ENCODE results near the gene DAAM1.

The DAAM1 gene

DNA sequence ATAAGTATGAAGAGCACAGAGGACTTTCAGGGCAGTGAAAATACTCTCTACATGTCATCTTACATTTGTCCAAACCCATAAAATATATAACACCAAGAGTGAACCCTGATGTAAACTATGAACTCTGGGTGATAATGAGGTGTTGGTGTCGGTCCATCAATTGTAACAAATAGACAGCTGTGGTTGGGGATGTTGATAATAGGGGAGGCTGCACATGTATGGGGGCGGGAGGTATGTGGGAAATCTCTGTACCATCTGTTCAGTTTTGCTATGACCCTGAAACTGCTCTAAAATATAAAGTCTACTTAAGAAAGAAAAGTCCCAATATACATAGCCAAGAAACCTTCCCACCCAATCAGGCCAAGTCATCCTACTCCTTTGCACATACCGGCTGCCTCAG lies 188.2 kb downstream of the DAAM1 start:
- no peak for DNase-seq

DNA sequence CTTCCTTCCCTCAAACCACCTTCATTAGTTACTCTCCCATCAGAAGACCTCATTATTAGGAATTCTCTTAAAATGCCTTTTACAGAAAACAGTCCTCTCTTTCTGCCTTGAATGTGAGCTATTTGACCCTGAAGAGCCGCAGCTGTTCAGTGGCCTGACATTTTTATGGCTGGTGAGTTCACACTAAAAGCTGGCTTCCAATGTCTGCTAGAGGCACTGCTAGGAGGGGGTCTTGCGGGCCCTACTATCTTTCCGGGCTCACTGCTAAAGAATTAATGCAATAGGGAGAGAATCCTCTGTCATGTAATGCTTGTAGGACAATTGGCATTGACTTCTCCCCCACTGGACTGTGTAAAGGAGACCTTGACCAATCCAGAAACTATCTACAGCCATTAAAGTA lies 189.0 kb downstream of the DAAM1 start:
- no peak for DNase-seq

DNA sequence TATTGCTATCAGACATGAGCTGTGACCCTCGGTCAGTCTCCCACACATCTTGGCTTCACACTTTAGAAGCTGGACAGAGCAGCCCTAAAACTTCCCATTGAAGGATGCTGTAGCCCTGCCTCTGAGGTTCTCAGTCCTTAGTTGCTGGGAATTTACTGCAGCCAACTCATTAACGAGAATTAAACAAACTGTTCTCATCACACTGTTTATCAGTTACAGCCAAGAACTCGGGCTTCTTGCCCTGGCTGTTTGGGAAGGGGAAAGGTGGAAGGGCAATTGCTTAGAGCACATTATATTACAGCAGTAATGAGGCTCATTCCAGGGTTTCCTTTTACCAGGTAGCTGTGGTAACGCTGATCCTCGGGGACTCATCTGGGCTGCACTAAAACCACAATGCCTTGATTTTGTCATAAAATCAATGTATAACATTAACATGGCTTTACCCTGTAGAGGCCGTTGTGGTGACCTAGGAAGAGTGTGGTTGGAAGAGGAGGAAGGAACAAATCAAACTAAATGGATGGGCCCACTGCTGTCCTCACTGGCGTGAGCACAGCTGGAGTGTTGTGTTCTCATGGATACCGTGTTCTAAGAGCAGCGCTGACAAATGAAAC lies 189.6 kb downstream of the DAAM1 start:
- no peak for DNase-seq

DNA sequence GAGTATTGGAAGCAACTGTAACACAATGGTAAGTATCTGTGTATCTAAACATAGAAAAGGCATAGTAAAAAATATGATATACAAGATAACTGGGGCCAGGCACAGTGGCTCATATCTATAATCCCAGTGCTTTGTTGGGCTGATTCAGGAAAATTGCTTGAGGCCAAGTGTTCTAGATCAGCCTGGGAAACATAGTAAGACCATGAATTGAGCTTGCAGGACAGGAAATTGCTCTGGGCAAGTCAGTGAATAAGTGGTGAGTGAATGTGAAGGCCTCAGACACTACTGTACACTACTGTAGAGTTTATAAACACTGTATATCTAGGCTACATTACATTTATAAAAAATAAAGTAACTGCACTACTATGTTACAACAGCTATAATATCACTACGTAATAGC lies 201.5 kb downstream of the DAAM1 start:
- no peak for DNase-seq

DNA sequence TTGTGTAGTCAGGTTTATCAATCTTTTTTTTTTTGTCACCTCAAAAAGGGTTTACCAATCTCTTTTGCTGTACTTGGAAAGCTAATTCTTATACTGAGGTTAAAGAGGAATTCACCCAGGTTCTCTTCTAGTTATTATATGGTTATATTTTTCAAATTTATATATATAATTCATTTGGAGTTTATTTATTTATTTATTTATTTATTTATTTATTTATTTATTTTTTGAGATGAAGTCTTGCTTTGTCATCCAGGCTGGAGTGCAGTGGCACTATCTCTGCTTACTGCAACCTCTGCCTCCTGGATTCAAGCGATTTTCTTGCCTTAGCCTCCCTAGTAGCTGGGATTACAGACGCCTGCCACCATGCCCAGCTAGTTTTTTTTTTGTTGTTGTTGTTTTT lies 202.9 kb downstream of the DAAM1 start:
- DNase-seq: no peak

DNA sequence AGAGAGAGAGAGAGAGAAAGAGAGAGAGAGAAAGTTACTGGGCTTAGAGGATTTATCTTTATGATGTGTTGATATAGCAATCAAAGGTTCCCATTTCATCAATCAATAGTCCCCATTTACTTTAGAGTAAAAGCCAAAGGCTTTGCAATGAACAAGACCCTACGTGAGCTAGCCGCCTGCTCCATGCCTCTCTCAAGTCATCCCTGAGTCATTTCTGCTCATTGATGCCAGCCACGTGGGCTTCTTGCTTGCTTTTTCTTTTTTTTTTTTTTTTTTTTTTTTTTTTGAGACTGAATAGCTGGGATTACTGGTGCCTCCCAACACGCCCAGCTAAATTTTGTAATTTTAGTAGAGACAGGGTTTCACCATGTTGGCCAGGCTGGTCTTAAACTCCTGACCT lies 205.8 kb downstream of the DAAM1 start:
- no peak for DNase-seq

DNA sequence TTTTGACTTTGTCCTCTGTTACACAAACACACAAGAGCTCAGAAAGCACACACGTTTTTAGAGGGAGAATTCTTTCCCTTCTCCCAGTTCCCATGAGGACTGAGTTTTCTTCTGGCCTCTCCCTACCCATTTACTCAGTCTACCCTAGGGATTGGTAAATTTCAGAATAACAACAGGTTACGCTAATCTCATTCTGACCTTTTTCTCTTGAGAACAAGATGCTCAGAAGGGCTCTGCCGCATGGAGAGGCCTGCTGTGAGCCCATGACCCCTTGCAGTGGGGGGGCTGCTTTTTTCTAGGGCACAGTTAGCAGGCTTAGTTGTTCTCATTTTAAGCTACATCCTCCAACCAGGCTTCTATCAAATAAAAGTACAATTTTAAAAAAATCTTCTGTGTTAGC lies 207.2 kb downstream of the DAAM1 start:
- DNase-seq: no peak

DNA sequence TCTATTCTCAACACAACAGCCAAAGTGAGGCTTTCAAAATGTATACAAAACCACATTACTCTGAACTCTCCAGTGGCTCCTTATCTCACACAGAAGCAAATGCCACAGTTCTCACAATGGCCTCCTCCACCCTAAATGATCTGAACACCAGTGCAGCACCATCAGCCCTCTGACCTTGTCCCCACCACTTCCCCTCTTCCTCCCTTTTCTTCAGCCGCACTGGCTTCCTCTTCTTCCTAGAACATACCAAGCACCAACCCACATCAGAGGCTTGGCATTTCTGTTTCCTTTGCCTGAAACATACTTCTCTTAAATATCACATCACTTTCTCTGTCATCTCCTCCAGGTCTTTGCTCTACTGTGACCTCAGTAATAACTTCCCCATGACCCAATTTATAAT lies 210.4 kb downstream of the DAAM1 start:
- peak; percentile 79 for DNase-seq

DNA sequence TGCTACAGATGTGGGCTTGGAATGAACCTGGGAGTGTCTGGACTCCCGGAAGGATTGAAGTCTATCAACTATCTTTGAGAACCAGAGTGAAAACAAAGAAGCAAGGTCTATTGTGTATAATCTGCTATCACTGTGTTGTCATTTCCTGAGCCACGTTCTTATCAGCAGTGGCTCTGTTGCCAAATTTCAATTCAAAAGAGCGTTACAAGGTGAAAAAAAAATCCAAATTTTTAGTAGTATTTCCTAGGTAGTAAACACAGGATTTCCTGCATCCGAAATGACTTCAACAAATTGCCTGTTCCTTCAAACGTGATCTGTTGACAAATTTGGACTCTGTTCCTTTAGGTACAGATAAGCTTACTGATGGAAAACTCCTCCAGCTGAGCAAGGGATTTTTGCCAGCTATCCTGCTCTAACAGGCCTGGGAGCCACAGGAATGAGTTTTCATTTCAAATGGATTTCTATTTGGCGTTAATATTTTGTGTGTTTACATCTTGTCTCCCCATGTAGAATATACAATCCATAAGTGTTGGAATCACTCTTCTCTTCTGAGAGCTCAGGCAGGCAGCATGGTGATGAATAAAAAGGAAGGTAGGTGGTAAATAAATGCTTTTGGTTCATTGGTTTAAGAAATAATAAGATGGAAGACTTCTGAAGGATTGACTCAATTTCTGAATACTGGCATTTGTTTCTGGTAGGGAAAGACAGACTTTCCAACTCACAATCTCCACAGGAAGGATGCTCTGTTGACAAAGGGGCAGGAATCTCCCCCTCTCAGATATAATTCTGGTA lies 218.2 kb downstream of the DAAM1 start:
- peak; percentile 33 for DNase-seq

DNA sequence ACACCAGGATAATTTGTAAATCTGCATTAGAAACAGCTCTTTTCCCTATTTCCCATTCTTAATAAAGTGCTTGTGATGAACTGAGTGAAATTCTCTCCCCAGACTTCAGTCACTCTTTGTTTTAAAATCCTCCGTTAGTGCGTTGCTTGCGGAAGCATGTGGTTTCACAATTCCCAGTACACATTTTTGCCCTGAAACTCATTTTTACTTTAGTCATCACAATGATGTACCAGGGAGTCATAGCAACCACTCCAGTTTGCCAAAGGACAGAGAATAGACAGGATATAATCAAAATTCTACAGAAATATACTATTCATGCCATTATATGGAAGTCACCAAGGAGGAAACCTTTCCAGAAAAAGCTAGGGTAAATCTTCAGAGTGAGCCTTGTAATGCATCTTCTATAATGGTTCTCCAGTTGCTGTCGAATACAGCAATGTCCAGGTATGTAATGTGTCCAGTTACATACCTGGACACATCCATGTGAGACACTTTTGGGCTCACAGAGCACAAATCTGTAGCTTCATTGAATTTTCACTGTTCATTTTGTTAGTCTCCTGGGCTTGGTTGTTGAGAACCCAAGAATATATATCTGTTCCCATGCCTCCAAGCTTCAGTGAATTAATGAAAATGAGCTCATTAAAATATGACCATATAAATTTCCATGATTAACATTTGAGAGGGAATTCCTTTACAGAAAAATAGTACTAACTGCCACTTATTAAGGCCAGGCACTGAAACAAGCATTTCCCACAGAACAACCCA lies 219.0 kb downstream of the DAAM1 start:
- DNase-seq: no peak

DNA sequence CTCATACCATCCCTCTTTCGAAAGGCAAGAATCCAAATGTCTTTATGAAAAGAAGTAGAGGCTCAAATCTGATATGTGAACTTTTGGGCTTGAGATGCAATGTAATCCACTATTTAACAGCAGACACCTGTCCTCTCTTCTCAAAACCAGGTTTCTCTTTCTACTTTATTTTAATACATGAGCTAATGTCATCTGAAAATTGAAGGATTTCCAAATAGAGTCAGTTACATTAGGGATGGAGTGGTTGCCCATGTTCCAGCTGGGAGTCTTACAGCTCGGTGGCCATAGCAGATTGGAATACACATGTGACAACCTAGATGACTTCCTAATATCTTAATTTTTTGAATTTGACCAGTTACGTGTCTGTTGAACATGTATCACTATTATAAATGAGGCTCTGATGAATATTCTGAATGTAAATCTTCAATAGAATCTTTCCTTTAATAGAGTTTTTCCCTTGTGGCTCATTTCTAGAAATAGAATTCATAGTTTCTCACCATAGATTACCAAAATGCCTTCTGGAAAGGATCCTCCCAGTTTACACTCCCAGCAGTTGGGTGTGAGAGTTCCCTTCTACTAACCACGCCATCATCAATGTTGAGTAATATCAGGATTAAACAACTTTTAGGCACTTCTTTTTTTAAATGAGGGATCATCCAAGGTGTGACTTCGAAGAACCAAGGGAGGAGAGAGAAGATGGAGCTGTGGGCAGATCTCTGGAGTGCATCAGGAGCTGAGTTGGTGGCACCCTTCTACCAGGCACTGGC lies 227.6 kb downstream of the DAAM1 start:
- DNase-seq: no peak

DNA sequence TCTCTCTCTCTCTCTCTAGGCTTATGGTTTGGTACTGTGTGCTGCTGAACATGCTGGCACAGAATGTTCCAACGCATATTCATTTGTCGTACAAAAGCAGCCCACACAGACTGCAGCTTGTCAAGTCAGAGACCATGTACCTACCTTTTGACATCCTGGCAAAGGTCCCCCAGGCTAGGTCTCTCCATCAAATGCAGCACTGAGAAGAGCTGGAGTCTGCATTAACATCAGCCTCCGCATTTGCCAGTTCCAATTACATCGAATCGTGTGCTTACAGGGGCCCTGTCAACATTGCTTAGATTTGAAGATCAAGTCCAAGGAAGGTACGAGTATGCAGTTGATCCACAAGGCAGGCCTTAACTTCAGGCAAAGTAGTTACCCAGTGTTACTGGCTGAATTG lies 228.8 kb downstream of the DAAM1 start:
- DNase-seq: no peak

DNA sequence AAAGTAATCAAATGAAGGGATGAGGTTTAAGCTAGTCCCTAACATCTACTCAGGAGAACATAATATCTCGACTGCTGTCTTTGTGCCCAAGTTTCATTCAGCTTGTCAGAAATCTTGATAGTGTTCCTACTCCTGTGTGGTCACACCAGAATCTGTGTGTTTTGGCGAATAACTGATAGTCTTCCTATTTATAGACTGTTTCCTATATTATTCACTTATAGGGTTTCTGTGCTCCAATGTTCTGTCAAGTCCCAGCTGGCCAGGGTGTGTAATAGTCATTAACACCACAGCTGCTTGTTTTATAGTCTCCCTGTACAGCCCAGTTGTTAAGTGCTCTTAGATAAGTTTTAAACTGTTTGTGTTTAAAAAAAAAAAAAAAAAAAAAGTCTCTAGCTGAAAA lies 230.8 kb downstream of the DAAM1 start:
- DNase-seq: no peak
